ENCODE measurements around the gene TPCN1.

The TPCN1 gene

DNA sequence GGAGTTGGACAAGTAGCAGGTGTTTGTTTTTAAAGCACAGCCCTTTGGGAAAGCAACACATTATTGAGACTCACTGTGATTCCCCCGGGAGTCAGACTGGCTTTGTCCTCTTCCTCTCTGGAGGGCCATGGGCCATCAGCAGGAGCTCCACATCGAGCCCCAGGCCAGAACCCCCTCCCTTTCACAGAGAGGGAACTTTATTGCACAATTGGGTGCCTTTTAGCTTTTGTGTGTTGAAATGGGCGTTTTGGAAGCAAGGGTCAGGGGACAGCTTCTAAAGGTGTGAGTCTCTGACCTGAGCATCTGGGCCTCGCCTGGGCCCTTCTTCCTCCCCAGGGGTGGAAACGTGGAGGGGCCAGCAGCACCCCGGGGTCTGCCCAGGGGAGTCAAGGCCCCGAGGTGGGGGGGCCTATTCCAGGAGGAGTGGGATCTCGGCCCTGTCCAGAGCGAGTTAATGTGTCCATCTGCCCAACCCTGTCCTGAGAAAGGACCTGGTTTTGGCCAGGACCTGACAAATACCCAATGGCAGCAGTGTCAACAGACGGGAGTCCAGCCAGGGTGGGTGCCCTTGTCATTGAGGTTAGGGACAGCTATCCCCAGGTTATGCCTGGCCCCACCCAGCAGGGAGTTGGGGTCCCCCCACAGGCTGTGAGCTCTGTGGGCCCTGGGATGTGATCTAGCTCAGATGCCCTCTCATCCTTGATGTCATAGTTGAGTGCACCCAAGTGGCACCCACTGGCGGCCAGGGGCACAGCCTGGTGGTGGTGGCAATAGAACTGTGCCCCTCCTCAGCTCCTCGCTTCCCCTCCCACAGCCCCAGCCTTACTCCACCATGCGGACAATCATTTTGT, 76.6 kb downstream of the TPCN1 start:
- Histone ChIP-seq H3K4me3 (ENCODE audit: low read length) (no peak overlapping the region), H3K9ac (ENCODE audit: low read length) (no peak overlapping the region), H3K27me3 (ENCODE audit: control insufficient read depth, insufficient read depth, low read length) (no peaks in the 10 kb centered on the region), H3K36me3 (ENCODE audit: control insufficient read depth, low read depth, low read length) (peaks cover 4% of the 10 kb centered on the region), H3K4me1 (ENCODE audit: control insufficient read depth, low read depth, low read length) (peaks cover 10% of the 10 kb centered on the region), H3K27ac (ENCODE audit: low read length) (no peak overlapping the region), H3K9me3 (ENCODE audit: control insufficient read depth, low read depth, low read length) (no peaks in the 10 kb centered on the region)

DNA sequence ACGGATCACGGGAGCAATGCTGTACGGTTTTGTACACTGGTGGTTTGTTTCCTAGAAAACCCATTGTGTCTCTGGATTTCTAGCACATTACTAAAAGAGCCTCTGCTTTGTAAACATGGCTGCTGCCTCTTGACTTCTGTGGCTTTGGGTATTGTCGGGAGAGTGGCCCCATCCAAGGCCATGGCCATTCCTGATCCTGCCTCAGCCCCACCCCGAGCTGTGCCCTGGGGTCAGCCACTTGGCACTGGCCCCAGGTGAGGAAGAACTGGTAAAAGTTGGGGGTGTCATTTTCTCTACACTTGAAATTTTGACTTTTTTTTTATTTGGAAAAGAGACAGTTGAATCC, 77.2 kb downstream of the TPCN1 start:
- no peak overlapping the region for H3K9ac ChIP-seq (ENCODE audit: low read length)
- no peaks in the 10 kb centered on the region for H3K9me3 ChIP-seq (ENCODE audit: control insufficient read depth, low read depth, low read length)
- H3K4me1 ChIP-seq (ENCODE audit: control insufficient read depth, low read depth, low read length), result peaks cover 10% of the 10 kb centered on the region
- peaks cover 1% of the 10 kb centered on the region for H3K36me3 ChIP-seq (ENCODE audit: control insufficient read depth, low read depth, low read length)
- H3K27me3 ChIP-seq (ENCODE audit: control insufficient read depth, insufficient read depth, low read length), result no peaks in the 10 kb centered on the region
- no peak overlapping the region for H3K4me3 ChIP-seq (ENCODE audit: low read length)
- no peak overlapping the region for H3K27ac ChIP-seq (ENCODE audit: low read length)

DNA sequence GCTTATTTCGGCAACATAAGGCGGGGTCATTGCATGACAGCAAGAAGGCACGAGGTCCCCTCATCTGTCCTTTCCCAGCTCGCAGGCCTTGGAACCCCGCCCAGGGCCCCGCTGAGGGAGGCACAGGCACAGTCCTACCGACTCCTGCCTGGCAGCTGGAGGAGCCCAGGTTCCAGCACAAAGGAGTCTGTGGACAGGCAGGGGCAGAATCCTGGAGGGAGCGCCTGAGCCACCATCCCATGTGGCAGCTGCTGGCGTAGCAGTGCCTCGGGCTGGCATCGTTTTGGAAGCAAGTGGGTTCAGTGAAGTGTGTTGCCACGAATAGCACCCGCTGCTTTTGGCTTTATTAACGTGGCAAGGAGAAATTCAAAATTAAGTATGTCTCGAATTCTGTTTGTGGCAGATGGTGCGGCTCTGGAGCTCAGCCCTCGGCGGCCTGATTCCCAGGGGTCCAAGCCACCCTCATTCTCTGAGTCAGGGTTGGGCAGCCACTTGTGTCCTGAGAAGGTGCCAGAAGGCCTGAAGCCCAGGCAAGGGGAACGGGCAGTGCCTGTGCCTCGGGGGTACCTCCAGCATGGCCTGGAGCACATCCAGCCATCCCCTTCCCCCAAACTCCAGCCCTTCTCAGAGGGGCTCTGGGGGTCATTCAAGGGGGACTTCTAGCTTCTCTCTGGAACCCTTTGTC, 77.7 kb downstream of the TPCN1 start:
- Histone ChIP-seq H3K4me1 (ENCODE audit: control insufficient read depth, low read depth, low read length) (peaks cover 10% of the 10 kb centered on the region), H3K27me3 (ENCODE audit: control insufficient read depth, insufficient read depth, low read length) (no peaks in the 10 kb centered on the region), H3K9me3 (ENCODE audit: control insufficient read depth, low read depth, low read length) (no peaks in the 10 kb centered on the region), H3K36me3 (ENCODE audit: control insufficient read depth, low read depth, low read length) (no peaks in the 10 kb centered on the region), H3K9ac (ENCODE audit: low read length) (peak overlapping the region; percentile 13), H3K27ac (ENCODE audit: low read length) (no peak overlapping the region), H3K4me3 (ENCODE audit: low read length) (no peak overlapping the region)

DNA sequence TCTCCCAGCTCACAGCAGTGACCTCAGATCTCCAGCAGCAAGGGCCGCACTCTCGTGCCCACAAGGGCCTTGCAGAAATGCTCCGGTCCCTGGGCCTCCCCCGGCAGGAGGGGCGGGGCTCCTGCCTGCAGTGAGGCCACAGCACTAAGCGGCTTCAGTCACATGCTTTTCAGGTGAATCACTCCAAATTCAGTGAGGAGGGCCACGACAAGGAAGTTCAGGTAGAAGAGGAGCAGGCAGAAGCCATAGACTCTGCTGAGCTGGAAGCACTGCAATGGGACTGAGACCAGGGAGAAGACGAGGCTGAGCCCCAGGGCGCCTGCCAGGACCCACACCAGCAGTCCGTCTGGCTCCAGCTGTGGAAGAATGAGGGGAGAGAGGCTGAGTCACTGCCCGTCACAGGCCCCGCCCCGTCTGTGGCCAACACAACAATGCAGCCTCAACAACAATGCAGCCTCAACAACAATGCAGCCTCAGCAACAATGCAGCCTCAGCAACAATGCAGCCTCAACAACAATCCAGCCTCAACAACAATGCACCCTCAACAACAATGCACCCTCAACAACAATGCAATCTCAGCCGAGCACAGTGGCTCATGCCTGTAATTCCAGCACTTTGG, 78.5 kb downstream of the TPCN1 start:
- Histone ChIP-seq H3K9ac (ENCODE audit: low read length) (peak overlapping the region; percentile 13), H3K27me3 (ENCODE audit: control insufficient read depth, insufficient read depth, low read length) (no peaks in the 10 kb centered on the region), H3K27ac (ENCODE audit: low read length) (peak overlapping the region; percentile 46), H3K4me1 (ENCODE audit: control insufficient read depth, low read depth, low read length) (peaks cover 10% of the 10 kb centered on the region), H3K4me3 (ENCODE audit: low read length) (no peak overlapping the region), H3K9me3 (ENCODE audit: control insufficient read depth, low read depth, low read length) (no peaks in the 10 kb centered on the region), H3K36me3 (ENCODE audit: control insufficient read depth, low read depth, low read length) (no peaks in the 10 kb centered on the region)

DNA sequence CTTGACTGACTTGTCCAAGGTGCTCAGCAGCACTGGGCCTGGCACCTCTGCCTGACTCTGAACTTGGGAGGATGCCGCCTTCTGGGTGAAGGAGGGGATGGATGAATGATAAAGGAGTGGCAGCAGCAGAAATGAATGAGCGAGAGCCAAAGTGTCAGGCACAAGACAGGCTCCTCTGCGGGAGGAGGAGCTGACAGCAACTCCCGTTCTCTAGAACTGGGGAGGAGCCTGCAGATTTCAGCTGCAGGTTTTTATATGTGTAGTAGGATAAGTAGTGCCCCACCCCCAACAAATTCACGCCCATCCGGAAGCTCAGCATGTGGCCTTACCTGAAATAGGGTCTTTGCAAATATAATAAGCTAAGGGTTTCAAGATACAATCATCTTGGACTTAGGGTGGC, 80.5 kb downstream of the TPCN1 start:
- H3K27ac ChIP-seq (ENCODE audit: low read length), result no peak overlapping the region

DNA sequence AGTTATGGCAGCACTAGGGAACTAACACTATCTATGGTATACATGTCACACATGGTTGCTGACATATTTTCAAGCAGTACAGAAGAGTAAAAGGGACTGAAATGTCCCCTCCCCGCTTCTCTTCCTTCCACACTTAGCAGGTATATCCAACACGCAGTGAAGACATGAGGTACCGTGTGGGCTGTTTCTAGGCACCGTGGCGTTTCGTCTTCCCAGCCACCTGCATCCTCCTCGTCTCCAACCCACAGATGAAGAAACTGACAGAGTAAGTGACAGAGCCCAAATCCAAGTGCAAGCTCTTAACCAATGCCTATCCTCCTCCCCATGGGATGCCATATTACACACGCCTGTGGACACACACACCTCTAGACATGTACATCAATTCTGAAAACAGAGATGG, 81.2 kb downstream of the TPCN1 start:
- no peak overlapping the region for H3K27ac ChIP-seq (ENCODE audit: low read length)
- no peaks in the 10 kb centered on the region for H3K36me3 ChIP-seq (ENCODE audit: control insufficient read depth, low read depth, low read length)

More for the DNA sequence above, 80.5 kb downstream of the TPCN1 start:
- H3K9ac ChIP-seq (ENCODE audit: low read length), result no peak overlapping the region
- H3K9me3 ChIP-seq (ENCODE audit: control insufficient read depth, low read depth, low read length), result no peaks in the 10 kb centered on the region
- H3K4me3 ChIP-seq (ENCODE audit: low read length), result no peak overlapping the region
- H3K36me3 ChIP-seq (ENCODE audit: control insufficient read depth, low read depth, low read length), result no peaks in the 10 kb centered on the region
- H3K4me1 ChIP-seq (ENCODE audit: control insufficient read depth, low read depth, low read length), result peaks cover 10% of the 10 kb centered on the region
- H3K27me3 ChIP-seq (ENCODE audit: control insufficient read depth, insufficient read depth, low read length), result no peaks in the 10 kb centered on the region

DNA sequence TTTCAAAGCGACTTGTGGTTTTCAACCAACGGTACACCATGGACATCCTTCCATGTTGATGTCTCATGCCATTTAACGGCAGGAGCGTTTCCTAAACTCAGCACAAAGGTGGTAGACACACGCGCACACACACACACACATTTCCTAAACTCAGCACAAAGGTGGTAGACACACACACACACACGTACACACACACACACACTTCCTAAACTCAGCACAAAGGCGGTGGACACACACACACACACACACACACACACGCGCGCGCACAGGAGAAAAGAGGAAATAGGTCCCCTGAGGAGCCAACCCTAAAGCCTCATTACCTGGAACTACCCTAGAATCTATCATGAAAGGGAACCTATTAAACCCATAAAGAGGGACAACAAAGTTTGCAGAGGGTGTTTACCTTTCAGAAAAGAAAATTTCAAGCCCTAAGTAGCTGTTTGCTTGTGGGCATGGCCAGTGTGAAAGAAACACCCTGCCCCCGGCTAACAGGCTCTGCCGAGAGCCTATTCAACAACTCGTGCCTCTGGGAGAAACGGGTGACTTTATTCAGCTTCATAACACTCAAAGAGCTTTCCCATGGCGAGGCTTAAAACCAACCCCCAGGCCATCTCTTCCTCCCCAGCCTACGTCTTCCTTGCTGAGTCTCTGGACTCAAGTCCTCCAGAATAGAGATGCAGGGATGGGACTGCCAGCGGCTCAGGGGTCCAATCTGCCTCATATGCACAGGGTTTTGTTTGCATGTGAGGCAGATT, 81.8 kb downstream of the TPCN1 start:
- H3K27me3 ChIP-seq (ENCODE audit: control insufficient read depth, insufficient read depth, low read length), result no peaks in the 10 kb centered on the region
- H3K4me1 ChIP-seq (ENCODE audit: control insufficient read depth, low read depth, low read length), result peaks cover 10% of the 10 kb centered on the region
- H3K27ac ChIP-seq (ENCODE audit: low read length), result no peak overlapping the region
- no peaks in the 10 kb centered on the region for H3K9me3 ChIP-seq (ENCODE audit: control insufficient read depth, low read depth, low read length)
- no peaks in the 10 kb centered on the region for H3K36me3 ChIP-seq (ENCODE audit: control insufficient read depth, low read depth, low read length)
- no peak overlapping the region for H3K4me3 ChIP-seq (ENCODE audit: low read length)
- no peak overlapping the region for H3K9ac ChIP-seq (ENCODE audit: low read length)

More for the DNA sequence above, 81.2 kb downstream of the TPCN1 start:
- peaks cover 10% of the 10 kb centered on the region for H3K4me1 ChIP-seq (ENCODE audit: control insufficient read depth, low read depth, low read length)
- no peak overlapping the region for H3K9ac ChIP-seq (ENCODE audit: low read length)
- H3K27me3 ChIP-seq (ENCODE audit: control insufficient read depth, insufficient read depth, low read length), result no peaks in the 10 kb centered on the region
- H3K9me3 ChIP-seq (ENCODE audit: control insufficient read depth, low read depth, low read length), result no peaks in the 10 kb centered on the region
- H3K4me3 ChIP-seq (ENCODE audit: low read length), result no peak overlapping the region

DNA sequence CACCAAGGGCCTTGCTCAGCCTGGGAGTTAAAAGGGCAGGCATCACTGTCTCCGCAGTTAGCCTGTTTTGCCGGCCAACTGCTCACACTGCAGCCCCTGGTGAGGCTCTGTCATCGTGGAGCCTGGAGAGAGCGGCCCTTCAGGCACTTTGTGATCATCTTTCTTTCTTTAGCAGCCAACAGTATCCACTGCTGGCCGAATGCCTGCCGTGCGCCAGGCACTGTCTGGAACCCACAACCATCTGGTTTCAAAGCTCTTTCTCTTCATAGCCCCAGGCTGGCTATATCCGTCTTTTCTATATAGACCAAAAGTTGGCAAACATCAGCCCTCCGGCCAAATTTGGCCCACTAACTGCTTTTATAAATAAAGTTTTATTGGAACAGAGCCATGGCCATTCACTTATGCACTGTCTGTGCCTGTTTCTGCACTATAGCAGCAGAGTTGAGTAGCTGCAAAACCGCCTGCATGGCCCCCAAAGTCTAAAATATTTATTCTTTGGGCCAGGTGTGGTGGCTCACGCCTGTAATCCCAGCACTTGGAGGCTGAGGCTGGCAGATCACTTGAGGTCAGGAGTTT, 84.1 kb downstream of the TPCN1 start:
- H3K36me3 ChIP-seq (ENCODE audit: control insufficient read depth, low read depth, low read length), result no peaks in the 10 kb centered on the region
- no peak overlapping the region for H3K27ac ChIP-seq (ENCODE audit: low read length)
- no peak overlapping the region for H3K9ac ChIP-seq (ENCODE audit: low read length)
- H3K9me3 ChIP-seq (ENCODE audit: control insufficient read depth, low read depth, low read length), result no peaks in the 10 kb centered on the region
- no peak overlapping the region for H3K4me3 ChIP-seq (ENCODE audit: low read length)
- no peaks in the 10 kb centered on the region for H3K27me3 ChIP-seq (ENCODE audit: control insufficient read depth, insufficient read depth, low read length)
- no peaks in the 10 kb centered on the region for H3K4me1 ChIP-seq (ENCODE audit: control insufficient read depth, low read depth, low read length)

DNA sequence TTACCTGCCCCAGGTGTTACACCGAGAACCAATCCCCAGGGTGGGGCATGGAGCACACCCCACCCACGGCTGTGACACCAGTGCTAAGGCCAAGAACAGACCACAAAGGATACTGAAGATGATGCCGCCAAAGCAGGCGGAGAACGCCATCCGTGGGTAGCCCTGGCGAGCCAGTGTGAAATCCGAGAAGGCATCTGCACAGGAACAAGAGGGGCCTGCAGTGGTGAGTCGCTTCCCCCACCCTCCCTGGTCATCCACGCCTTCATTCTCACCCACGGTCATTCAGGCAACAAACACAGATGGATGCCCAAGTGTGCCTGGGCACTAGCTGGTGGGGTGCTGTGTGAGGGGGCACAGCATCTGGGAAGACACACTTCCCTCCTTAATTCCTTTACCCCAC, 85.1 kb downstream of the TPCN1 start:
- H3K9me3 ChIP-seq (ENCODE audit: control insufficient read depth, low read depth, low read length), result no peaks in the 10 kb centered on the region
- H3K9ac ChIP-seq (ENCODE audit: low read length), result no peak overlapping the region
- no peaks in the 10 kb centered on the region for H3K36me3 ChIP-seq (ENCODE audit: control insufficient read depth, low read depth, low read length)
- H3K27ac ChIP-seq (ENCODE audit: low read length), result no peak overlapping the region
- H3K27me3 ChIP-seq (ENCODE audit: control insufficient read depth, insufficient read depth, low read length), result no peaks in the 10 kb centered on the region
- H3K4me1 ChIP-seq (ENCODE audit: control insufficient read depth, low read depth, low read length), result no peaks in the 10 kb centered on the region
- no peak overlapping the region for H3K4me3 ChIP-seq (ENCODE audit: low read length)

DNA sequence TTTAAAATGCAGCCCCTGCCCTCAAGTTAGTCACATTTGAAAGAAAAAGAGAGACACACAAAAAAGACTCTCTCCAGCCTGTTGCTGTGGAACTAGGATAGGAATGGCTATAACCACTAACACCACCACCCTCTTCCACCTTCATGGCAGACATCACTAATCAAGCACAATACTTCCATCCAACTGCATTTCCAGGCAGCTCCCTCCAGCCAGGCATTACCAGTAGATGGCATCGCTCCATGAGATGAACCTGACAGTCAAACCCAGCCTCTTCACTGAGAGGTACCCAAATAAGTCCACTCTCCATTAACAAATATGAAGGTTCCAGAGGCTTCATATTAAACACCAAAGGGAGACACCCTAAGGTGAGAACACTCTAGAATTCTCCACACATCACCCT, 89.2 kb downstream of the TPCN1 start:
- Histone ChIP-seq H3K9ac (ENCODE audit: low read length) (no peak overlapping the region), H3K4me1 (ENCODE audit: control insufficient read depth, low read depth, low read length) (no peaks in the 10 kb centered on the region), H3K4me3 (ENCODE audit: low read length) (no peak overlapping the region), H3K36me3 (ENCODE audit: control insufficient read depth, low read depth, low read length) (no peaks in the 10 kb centered on the region), H3K27me3 (ENCODE audit: control insufficient read depth, insufficient read depth, low read length) (no peaks in the 10 kb centered on the region), H3K9me3 (ENCODE audit: control insufficient read depth, low read depth, low read length) (no peaks in the 10 kb centered on the region), H3K27ac (ENCODE audit: low read length) (no peak overlapping the region)

DNA sequence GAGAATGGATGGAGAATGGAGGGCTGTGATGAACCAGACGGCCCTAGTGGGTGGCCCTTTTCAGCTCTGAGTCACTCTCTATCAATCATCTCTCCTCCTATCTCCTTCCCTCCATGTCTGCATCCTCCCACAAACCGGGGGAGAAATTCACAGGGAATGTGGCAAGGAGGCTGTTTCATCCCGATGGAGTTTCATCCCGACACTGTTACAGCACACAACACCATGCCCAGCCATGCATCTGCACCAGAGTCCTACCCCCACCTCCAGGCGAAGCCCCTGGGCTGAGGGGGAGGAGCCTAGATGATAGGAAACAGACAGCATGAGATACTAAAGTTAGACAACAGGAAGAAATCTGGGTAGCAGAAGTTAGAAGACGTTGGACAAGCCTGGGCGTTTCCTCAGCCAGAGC, 92.9 kb downstream of the TPCN1 start:
- no peaks in the 10 kb centered on the region for H3K4me1 ChIP-seq (ENCODE audit: control insufficient read depth, low read depth, low read length)
- no peak overlapping the region for H3K27ac ChIP-seq (ENCODE audit: low read length)
- no peaks in the 10 kb centered on the region for H3K9me3 ChIP-seq (ENCODE audit: control insufficient read depth, low read depth, low read length)
- H3K4me3 ChIP-seq (ENCODE audit: low read length), result no peak overlapping the region
- no peak overlapping the region for H3K9ac ChIP-seq (ENCODE audit: low read length)
- H3K27me3 ChIP-seq (ENCODE audit: control insufficient read depth, insufficient read depth, low read length), result no peaks in the 10 kb centered on the region
- peaks cover 5% of the 10 kb centered on the region for H3K36me3 ChIP-seq (ENCODE audit: control insufficient read depth, low read depth, low read length)

Measured in iPS-18a (cell line).